ENCODE data around the gene CPVL. TPM values are rescaled to one million over a fixed set of nuclear protein-coding genes. Genes with fewer than 3 reads are reported as not detected.
A peak's percentile ranks its signal among the peaks of the same experiment; 100 is the strongest.

CPVL gene
- total and polyA plus RNA-seq, 10 donors: 18.7 to 259 (median 130) TPM

GRCh38 chr7:29105752-29106668 lies 40.3 kb downstream of the CPVL start:
- H3K9me3 ChIP-seq: no peaks in the 10 kb centered on the region
- no peaks in the 10 kb centered on the region for H3K27me3 ChIP-seq (replicated peaks in 1 of 7)
- no peak overlapping the region for H3K4me3 ChIP-seq
- WGBS, 5 donors: 57 to 68% (median 64%) methylated on average over 4 of the region's 4 CpGs
- H3K4me1 ChIP-seq: peaks cover 0 to 42% (median 21%) of the 10 kb centered on the region in 6 donors
- H3K36me3 ChIP-seq: no peaks in the 10 kb centered on the region
- TF ChIP-seq CTCF (IDR thresholded peaks at IDR 0.05 in 8 of 11, conservative IDR thresholded peaks at IDR 0.05 in 3 of 11) (peak; percentile 42 to 88 (median 67)), POLR2AphosphoS5 (IDR thresholded peaks at IDR 0.05) (no peak)
- intact Hi-C loops (cut with DNase I; ENCODE audit: low total_unique reads): loop anchor here (10.0 kb wide), 1 partner anchor 151 kb away; the partner anchor contains the start of gene TRIL
- no peak overlapping the region for H3K27ac ChIP-seq
- no peak for DNase-seq

GRCh38 chr7:29105191-29105590 lies 41.1 kb downstream of the CPVL start:
- Histone ChIP-seq H3K36me3 (no peaks in the 10 kb centered on the region), H3K27me3 (replicated peaks in 1 of 7) (no peaks in the 10 kb centered on the region), H3K9me3 (no peaks in the 10 kb centered on the region), H3K4me1 (peaks cover 0 to 46% (median 23%) of the 10 kb centered on the region in 6 donors), H3K4me3 (no peak overlapping the region), H3K27ac (no peak overlapping the region)
- DNase-seq: no peak
- intact Hi-C loops (cut with DNase I; ENCODE audit: low total_unique reads): loop anchor here (10.0 kb wide), 1 partner anchor 150 kb away; the partner anchor contains the start of gene TRIL
- WGBS, 5 donors: 79 to 87% (median 85%) methylated on average over 4 of the region's 4 CpGs
- TF ChIP-seq POLR2A (IDR thresholded peaks at IDR 0.05): no peak

- H3K27ac ChIP-seq: peak overlapping the region in 3 of 8 donors; percentile 0 to 33 (median 20)
- whole genome bisulfite sequencing, 5 donors: 5 to 7% (median 7%) methylated on average over 7 of the region's 7 CpGs
- TF ChIP-seq POLR2AphosphoS5 (IDR thresholded peaks at IDR 0.05) (peak in 1 of 3 donors; percentile 34), POLR2A (IDR thresholded peaks at IDR 0.05) (no peak), CTCF (IDR thresholded peaks at IDR 0.05 in 8 of 11, conservative IDR thresholded peaks at IDR 0.05 in 3 of 11) (peak; percentile 26 to 76 (median 62))
- H3K36me3 ChIP-seq: no peaks in the 10 kb centered on the region
- peaks cover 0 to 40% (median 24%) of the 10 kb centered on the region in 6 donors for H3K4me1 ChIP-seq
- H3K27me3 ChIP-seq (replicated peaks in 1 of 7): no peaks in the 10 kb centered on the region
- DNase-seq: no peak
- H3K9me3 ChIP-seq: no peaks in the 10 kb centered on the region
- no peak overlapping the region for H3K4me3 ChIP-seq
- intact Hi-C loops (cut with DNase I; ENCODE audit: low total_unique reads): loop anchor here (5.0 to 10.0 kb wide), 2 partner anchors 148 to 180 kb away; partner anchors contain the start of gene TRIL
Measured at GRCh38 chr7:29102558-29103151, 43.7 kb downstream of the CPVL start.

- no peak for TF ChIP-seq CTCF (IDR thresholded peaks at IDR 0.05 in 8 of 11, conservative IDR thresholded peaks at IDR 0.05 in 3 of 11)
- TF ChIP-seq POLR2A (IDR thresholded peaks at IDR 0.05): no peak
- TF ChIP-seq POLR2AphosphoS5 (IDR thresholded peaks at IDR 0.05): no peak
- WGBS, 5 donors: 23 to 52% (median 42%) methylated on average over 1 of the region's 1 CpG
- Histone ChIP-seq H3K9me3 (no peaks in the 10 kb centered on the region), H3K27me3 (replicated peaks in 1 of 7) (no peaks in the 10 kb centered on the region), H3K27ac (peak overlapping the region in 5 of 8 donors; percentile 5 to 63 (median 60)), H3K4me1 (peaks cover 0 to 39% (median 21%) of the 10 kb centered on the region in 6 donors), H3K4me3 (no peak overlapping the region), H3K36me3 (no peaks in the 10 kb centered on the region)
- intact Hi-C loops (cut with DNase I; ENCODE audit: low total_unique reads): loop anchor here (5.0 to 10.0 kb wide), 2 partner anchors 146 to 179 kb away; partner anchors contain the start of gene TRIL
- no peak for DNase-seq
Measured at GRCh38 chr7:29100924-29101323, 45.4 kb downstream of the CPVL start.
